ENCODE results near the gene PPP1R1C. TPM values are rescaled to one million over a fixed set of nuclear protein-coding genes. Genes with fewer than 3 reads are reported as not detected.

PPP1R1C gene
- total and polyA plus RNA-seq, 3 donors from 2014 or later, result 16.4 to 98.9 (median 26.2) TPM

DNA sequence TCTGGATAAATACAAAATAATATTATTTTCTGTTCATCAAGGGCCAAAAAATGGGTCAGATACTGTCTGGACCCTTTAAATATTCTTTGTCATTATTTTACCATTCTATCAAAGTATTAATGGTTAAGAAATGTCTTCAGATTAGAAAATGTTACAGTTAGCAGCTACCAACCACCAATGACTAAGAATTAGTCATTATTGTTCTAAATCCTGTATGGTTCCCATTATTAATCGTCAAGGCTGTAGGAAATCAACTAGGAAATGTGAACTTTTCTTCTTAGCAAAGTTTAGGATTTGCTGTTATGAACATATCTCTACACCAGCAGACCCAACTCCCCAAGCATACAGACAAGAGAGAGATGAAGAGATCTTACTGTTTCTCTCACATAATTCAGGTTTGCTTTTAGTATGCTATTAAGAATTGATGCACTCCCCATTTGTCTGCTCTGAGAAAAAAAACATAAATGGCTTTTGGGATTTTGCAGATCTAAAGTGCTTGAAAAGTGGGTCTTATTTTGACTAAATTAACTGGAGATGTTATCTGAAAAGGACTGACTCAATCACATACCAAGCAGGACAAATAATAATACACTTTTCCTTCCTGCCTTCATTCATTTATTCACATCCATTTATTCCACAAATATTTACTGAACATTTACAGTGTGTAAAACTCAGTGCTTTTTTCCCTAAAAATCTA is 147.7 kb downstream of the PPP1R1C start:
- Histone ChIP-seq H3K4me3 (no peak overlapping the region), H3K27ac (no peak overlapping the region), H3K27me3 (no peaks in the 10 kb centered on the region), H3K36me3 (ENCODE audit: low read depth, missing control alignments) (no peaks in the 10 kb centered on the region), H3K9me3 (no peaks in the 10 kb centered on the region), H3K4me1 (no peaks in the 10 kb centered on the region)
- TF ChIP-seq, protein P1, sequence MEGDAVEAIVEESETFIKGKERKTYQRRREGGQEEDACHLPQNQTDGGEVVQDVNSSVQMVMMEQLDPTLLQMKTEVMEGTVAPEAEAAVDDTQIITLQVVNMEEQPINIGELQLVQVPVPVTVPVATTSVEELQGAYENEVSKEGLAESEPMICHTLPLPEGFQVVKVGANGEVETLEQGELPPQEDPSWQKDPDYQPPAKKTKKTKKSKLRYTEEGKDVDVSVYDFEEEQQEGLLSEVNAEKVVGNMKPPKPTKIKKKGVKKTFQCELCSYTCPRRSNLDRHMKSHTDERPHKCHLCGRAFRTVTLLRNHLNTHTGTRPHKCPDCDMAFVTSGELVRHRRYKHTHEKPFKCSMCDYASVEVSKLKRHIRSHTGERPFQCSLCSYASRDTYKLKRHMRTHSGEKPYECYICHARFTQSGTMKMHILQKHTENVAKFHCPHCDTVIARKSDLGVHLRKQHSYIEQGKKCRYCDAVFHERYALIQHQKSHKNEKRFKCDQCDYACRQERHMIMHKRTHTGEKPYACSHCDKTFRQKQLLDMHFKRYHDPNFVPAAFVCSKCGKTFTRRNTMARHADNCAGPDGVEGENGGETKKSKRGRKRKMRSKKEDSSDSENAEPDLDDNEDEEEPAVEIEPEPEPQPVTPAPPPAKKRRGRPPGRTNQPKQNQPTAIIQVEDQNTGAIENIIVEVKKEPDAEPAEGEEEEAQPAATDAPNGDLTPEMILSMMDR (IDR thresholded peaks at IDR 0.05), result no peak
- intact Hi-C loops (cut with DNase I; ENCODE audit: low total_unique reads), result no loop called here
- no peak for DNase-seq
- WGBS, 2 donors, result 48 to 65% methylated on average over 1 of the region's 1 CpG

- Histone ChIP-seq H3K27me3 (no peaks in the 10 kb centered on the region), H3K27ac (no peak overlapping the region), H3K4me1 (no peaks in the 10 kb centered on the region), H3K9me3 (no peaks in the 10 kb centered on the region), H3K36me3 (ENCODE audit: low read depth, missing control alignments) (no peaks in the 10 kb centered on the region), H3K4me3 (no peak overlapping the region)
- no peak for DNase-seq
- intact Hi-C loops (cut with DNase I; ENCODE audit: low total_unique reads), result no loop called here
- 75 to 77% methylated on average over 1 of the region's 1 CpG for WGBS, 2 donors
- TF ChIP-seq, protein P1 (IDR thresholded peaks at IDR 0.05), result no peak
- TF ChIP-seq POLR2A (IDR thresholded peaks at IDR 0.05), result no peak
Observed at GRCh38 chr2:182134201-182134600, 148.5 kb downstream of the PPP1R1C start.

DNA sequence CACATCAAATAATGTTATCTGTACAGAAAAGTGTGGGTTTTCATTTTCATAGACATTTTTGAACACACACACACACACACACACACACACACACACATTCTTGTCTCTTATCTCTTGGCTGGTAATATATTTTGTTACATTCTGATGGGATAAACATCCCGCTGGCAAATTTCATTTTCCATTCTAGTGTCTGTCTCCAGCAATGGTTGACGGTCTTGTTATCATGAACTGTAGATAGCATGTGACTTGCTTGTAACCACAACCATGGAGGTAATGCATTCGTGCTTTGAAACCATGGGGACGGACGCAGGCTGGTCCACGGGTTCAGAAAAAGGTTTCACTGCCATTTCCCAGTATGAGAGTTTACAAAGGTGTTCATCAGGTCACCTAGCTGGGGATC is 156.4 kb downstream of the PPP1R1C start:
- intact Hi-C loops (cut with DNase I; ENCODE audit: low total_unique reads), result no loop called here
- H3K27ac ChIP-seq, result no peak overlapping the region
- H3K9me3 ChIP-seq, result no peaks in the 10 kb centered on the region
- no peaks in the 10 kb centered on the region for H3K4me1 ChIP-seq
- no peaks in the 10 kb centered on the region for H3K27me3 ChIP-seq
- WGBS, 2 donors, result 48 to 73% methylated on average over 6 of the region's 6 CpGs
- no peaks in the 10 kb centered on the region for H3K36me3 ChIP-seq (ENCODE audit: low read depth, missing control alignments)
- no peak for DNase-seq
- no peak overlapping the region for H3K4me3 ChIP-seq
- TF ChIP-seq POLR2A (IDR thresholded peaks at IDR 0.05), result no peak
- TF ChIP-seq, protein P1 (IDR thresholded peaks at IDR 0.05), result no peak

GRCh38 chr2:182144041-182144775 is 158.6 kb downstream of the PPP1R1C start:
- Histone ChIP-seq H3K27ac (no peak overlapping the region), H3K9me3 (no peaks in the 10 kb centered on the region), H3K4me3 (no peak overlapping the region), H3K36me3 (ENCODE audit: low read depth, missing control alignments) (no peaks in the 10 kb centered on the region), H3K27me3 (no peaks in the 10 kb centered on the region), H3K4me1 (no peaks in the 10 kb centered on the region)
- TF ChIP-seq POLR2A (IDR thresholded peaks at IDR 0.05), result no peak
- TF ChIP-seq, protein P1 (IDR thresholded peaks at IDR 0.05), result no peak
- no peak for DNase-seq
- WGBS, 2 donors, result 59 to 68% methylated on average over 7 of the region's 7 CpGs
- intact Hi-C loops (cut with DNase I; ENCODE audit: low total_unique reads), result no loop called here

All from testis (tissue), 3 donors.